ENCODE data around the gene EML6.

EML6 gene

GRCh38 chr2:54755641-54756326, 32.3 kb downstream of the EML6 start:
- Histone ChIP-seq H3K27me3 (ENCODE audit: control insufficient read depth in 1 of 2, insufficient read depth in 2 of 2, low read length in 2 of 2) (no peaks in the 10 kb centered on the region), H3K9ac (ENCODE audit: low read length in 2 of 2) (no peak overlapping the region), H3K36me3 (ENCODE audit: control insufficient read depth in 2 of 2, insufficient read depth in 2 of 2, low read length in 2 of 2) (no peaks in the 10 kb centered on the region), H3K9me3 (ENCODE audit: control insufficient read depth in 2 of 2, low read length in 2 of 2) (no peaks in the 10 kb centered on the region), H3K4me3 (ENCODE audit: low read length in 2 of 2) (no peak overlapping the region), H3K4me1 (ENCODE audit: control insufficient read depth, insufficient read depth, low read length) (no peaks in the 10 kb centered on the region), H3K27ac (ENCODE audit: low read length) (no peak overlapping the region)

- Histone ChIP-seq H3K9me3 (ENCODE audit: control insufficient read depth in 2 of 2, low read length in 2 of 2) (no peaks in the 10 kb centered on the region), H3K27ac (ENCODE audit: low read length) (no peak overlapping the region), H3K36me3 (ENCODE audit: control insufficient read depth in 2 of 2, insufficient read depth in 2 of 2, low read length in 2 of 2) (no peaks in the 10 kb centered on the region), H3K9ac (ENCODE audit: low read length in 2 of 2) (no peak overlapping the region), H3K4me1 (ENCODE audit: control insufficient read depth, insufficient read depth, low read length) (no peaks in the 10 kb centered on the region), H3K27me3 (ENCODE audit: control insufficient read depth in 1 of 2, insufficient read depth in 2 of 2, low read length in 2 of 2) (no peaks in the 10 kb centered on the region), H3K4me3 (ENCODE audit: low read length in 2 of 2) (no peak overlapping the region)
Measured at GRCh38 chr2:54757500-54757899, 34.0 kb downstream of the EML6 start.

- Histone ChIP-seq H3K27me3 (ENCODE audit: control insufficient read depth in 1 of 2, insufficient read depth in 2 of 2, low read length in 2 of 2) (no peaks in the 10 kb centered on the region), H3K4me3 (ENCODE audit: low read length in 2 of 2) (no peak overlapping the region), H3K9ac (ENCODE audit: low read length in 2 of 2) (no peak overlapping the region), H3K4me1 (ENCODE audit: control insufficient read depth, insufficient read depth, low read length) (no peaks in the 10 kb centered on the region), H3K9me3 (ENCODE audit: control insufficient read depth in 2 of 2, low read length in 2 of 2) (no peaks in the 10 kb centered on the region), H3K27ac (ENCODE audit: low read length) (no peak overlapping the region), H3K36me3 (ENCODE audit: control insufficient read depth in 2 of 2, insufficient read depth in 2 of 2, low read length in 2 of 2) (no peaks in the 10 kb centered on the region)
Measured at GRCh38 chr2:54758951-54759350, 35.5 kb downstream of the EML6 start.

DNA sequence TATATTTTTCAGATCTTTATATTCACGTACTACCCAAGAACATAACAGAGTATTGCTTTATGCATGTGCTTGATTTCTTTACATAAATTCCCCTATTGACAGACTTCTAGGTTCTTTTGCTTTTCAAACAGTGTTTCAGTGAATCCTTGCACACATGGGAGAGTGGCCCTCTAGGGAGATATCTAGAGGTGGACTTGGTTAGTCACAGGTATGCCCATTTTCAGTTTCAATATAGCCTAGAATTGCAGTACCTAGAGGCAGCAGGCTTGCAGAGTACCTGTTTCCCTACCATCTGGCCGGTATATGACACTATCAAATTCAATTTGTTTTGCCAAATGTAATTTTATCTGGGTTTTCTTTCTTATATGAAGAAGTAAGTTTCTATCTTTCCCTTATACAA, 36.8 kb downstream of the EML6 start:
- no peak overlapping the region for H3K9ac ChIP-seq (ENCODE audit: low read length in 2 of 2)

DNA sequence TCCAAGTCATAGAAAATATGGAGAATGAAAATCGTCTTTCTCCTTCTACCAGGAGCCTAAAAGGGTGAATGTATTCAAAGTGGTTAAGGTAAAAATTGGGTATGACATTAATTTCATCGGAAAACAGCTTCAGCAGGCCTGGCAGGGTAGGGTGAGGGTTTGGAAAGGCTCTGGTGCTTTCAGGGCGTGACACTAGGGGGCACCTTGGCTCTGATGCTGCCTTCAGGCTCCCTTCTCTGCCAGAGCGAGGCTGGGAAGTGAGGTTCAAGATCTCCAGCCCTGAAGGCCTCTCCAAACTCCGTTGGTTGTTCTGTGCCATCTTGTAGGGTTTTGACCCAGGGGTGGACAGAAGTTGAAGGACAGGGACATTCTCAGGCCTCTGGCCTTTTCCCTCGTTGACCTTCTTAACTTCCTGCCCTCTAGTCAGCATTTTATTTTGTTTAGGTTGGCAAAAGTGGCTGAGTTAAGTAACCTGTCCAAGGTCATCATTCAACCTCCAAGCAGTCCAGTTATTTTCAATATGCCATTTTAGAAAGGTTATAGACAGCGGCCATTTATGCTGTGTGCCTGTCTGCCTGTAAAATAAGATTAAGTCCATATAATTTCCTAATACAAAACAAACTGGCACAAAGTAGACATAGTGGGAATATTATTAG, 40.3 kb downstream of the EML6 start:
- Histone ChIP-seq H3K9ac (ENCODE audit: low read length in 2 of 2) (no peak overlapping the region), H3K36me3 (ENCODE audit: control insufficient read depth in 2 of 2, insufficient read depth in 2 of 2, low read length in 2 of 2) (no peaks in the 10 kb centered on the region)

More for the DNA sequence above, 36.8 kb downstream of the EML6 start:
- H3K27ac ChIP-seq (ENCODE audit: low read length): no peak overlapping the region
- no peaks in the 10 kb centered on the region for H3K4me1 ChIP-seq (ENCODE audit: control insufficient read depth, insufficient read depth, low read length)
- H3K27me3 ChIP-seq (ENCODE audit: control insufficient read depth in 1 of 2, insufficient read depth in 2 of 2, low read length in 2 of 2): no peaks in the 10 kb centered on the region
- H3K9me3 ChIP-seq (ENCODE audit: control insufficient read depth in 2 of 2, low read length in 2 of 2): no peaks in the 10 kb centered on the region
- no peaks in the 10 kb centered on the region for H3K36me3 ChIP-seq (ENCODE audit: control insufficient read depth in 2 of 2, insufficient read depth in 2 of 2, low read length in 2 of 2)
- no peak overlapping the region for H3K4me3 ChIP-seq (ENCODE audit: low read length in 2 of 2)

DNA sequence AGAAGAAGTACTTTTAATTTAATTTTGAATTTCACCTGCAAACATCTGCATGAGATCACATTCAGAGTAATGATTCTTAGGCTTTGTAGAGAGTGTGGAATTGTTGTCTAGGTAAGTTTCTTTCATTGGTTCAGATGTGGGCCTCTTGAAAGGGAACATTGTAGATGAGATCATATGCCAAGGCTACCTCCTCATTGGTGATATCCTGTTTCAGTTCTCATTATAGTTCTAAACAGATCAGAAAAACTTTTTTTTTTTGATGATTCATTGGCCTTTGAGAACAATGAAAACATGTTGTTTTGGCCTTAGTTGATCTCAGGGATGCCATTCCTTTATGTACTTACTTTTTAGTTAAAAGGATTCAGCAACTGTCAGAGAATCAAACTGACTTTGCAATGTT, 44.5 kb downstream of the EML6 start:
- H3K36me3 ChIP-seq (ENCODE audit: control insufficient read depth in 2 of 2, insufficient read depth in 2 of 2, low read length in 2 of 2): no peaks in the 10 kb centered on the region
- H3K4me3 ChIP-seq (ENCODE audit: low read length in 2 of 2): no peak overlapping the region
- H3K9ac ChIP-seq (ENCODE audit: low read length in 2 of 2): no peak overlapping the region
- no peak overlapping the region for H3K27ac ChIP-seq (ENCODE audit: low read length)
- H3K9me3 ChIP-seq (ENCODE audit: control insufficient read depth in 2 of 2, low read length in 2 of 2): no peaks in the 10 kb centered on the region
- no peaks in the 10 kb centered on the region for H3K4me1 ChIP-seq (ENCODE audit: control insufficient read depth, insufficient read depth, low read length)
- H3K27me3 ChIP-seq (ENCODE audit: control insufficient read depth in 1 of 2, insufficient read depth in 2 of 2, low read length in 2 of 2): no peaks in the 10 kb centered on the region

More for the DNA sequence above, 40.3 kb downstream of the EML6 start:
- no peaks in the 10 kb centered on the region for H3K9me3 ChIP-seq (ENCODE audit: control insufficient read depth in 2 of 2, low read length in 2 of 2)
- H3K4me3 ChIP-seq (ENCODE audit: low read length in 2 of 2): no peak overlapping the region
- no peaks in the 10 kb centered on the region for H3K4me1 ChIP-seq (ENCODE audit: control insufficient read depth, insufficient read depth, low read length)
- H3K27ac ChIP-seq (ENCODE audit: low read length): no peak overlapping the region
- H3K27me3 ChIP-seq (ENCODE audit: control insufficient read depth in 1 of 2, insufficient read depth in 2 of 2, low read length in 2 of 2): no peaks in the 10 kb centered on the region

DNA sequence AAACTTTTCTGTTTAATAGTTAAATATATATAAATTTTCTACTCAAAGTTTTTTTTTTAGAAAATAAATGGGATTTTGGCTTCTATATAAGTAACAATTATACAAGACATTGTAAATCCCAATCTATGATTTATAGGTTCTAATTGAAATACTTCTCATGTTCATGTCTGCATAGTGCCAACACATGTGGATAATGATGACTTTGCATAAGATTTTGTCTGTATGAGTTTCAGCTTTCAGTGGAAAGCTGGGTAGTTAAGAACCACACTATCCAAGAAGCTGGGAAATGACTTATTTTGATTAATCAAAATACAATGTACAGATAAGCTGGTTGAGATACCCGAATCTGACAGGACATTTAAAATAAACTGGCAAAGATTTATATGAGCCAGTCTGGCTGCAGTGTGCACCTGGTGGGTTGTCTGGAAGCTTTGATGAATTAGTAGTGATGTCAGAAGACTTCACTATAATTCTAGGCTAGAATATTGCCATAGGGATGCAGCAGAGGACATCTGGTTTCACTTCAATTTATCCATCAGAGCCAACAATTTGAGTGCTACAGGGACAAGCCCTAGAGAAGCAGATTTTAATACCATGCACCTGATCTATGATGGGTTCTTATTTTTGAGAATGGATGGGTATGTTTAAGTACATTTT, 45.4 kb downstream of the EML6 start:
- no peak overlapping the region for H3K27ac ChIP-seq (ENCODE audit: low read length)
- no peaks in the 10 kb centered on the region for H3K27me3 ChIP-seq (ENCODE audit: control insufficient read depth in 1 of 2, insufficient read depth in 2 of 2, low read length in 2 of 2)
- no peaks in the 10 kb centered on the region for H3K36me3 ChIP-seq (ENCODE audit: control insufficient read depth in 2 of 2, insufficient read depth in 2 of 2, low read length in 2 of 2)
- H3K4me1 ChIP-seq (ENCODE audit: control insufficient read depth, insufficient read depth, low read length): no peaks in the 10 kb centered on the region
- H3K9ac ChIP-seq (ENCODE audit: low read length in 2 of 2): no peak overlapping the region
- H3K9me3 ChIP-seq (ENCODE audit: control insufficient read depth in 2 of 2, low read length in 2 of 2): no peaks in the 10 kb centered on the region
- H3K4me3 ChIP-seq (ENCODE audit: low read length in 2 of 2): no peak overlapping the region

DNA sequence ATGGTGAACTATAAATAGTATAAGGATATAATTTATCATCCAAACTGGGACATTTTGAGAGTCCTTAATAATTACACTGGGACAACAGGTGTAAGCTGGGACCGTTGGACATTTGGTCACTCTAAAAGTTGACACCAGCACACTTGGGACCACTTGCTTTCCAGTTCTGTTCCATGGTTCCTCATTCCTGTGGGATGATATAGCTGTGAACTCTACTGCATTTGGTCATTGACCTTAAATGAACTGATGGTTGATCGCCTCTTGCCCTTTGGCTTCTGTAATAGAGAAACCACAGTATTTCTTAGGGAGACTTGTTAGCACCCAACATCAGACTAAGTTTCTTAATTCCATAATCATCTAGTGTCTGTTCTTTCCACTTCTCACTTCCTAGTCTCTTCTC, 46.7 kb downstream of the EML6 start:
- H3K9me3 ChIP-seq (ENCODE audit: control insufficient read depth in 2 of 2, low read length in 2 of 2): peaks cover 0 to under 1% of the 10 kb centered on the region in 2 donors

GRCh38 chr2:54770676-54771075, 47.2 kb downstream of the EML6 start:
- H3K4me1 ChIP-seq (ENCODE audit: control insufficient read depth, insufficient read depth, low read length): no peaks in the 10 kb centered on the region
- H3K9me3 ChIP-seq (ENCODE audit: control insufficient read depth in 2 of 2, low read length in 2 of 2): peaks cover 0 to 5% of the 10 kb centered on the region in 2 donors
- no peak overlapping the region for H3K27ac ChIP-seq (ENCODE audit: low read length)
- H3K27me3 ChIP-seq (ENCODE audit: control insufficient read depth in 1 of 2, insufficient read depth in 2 of 2, low read length in 2 of 2): no peaks in the 10 kb centered on the region
- H3K4me3 ChIP-seq (ENCODE audit: low read length in 2 of 2): no peak overlapping the region
- no peak overlapping the region for H3K9ac ChIP-seq (ENCODE audit: low read length in 2 of 2)
- H3K36me3 ChIP-seq (ENCODE audit: control insufficient read depth in 2 of 2, insufficient read depth in 2 of 2, low read length in 2 of 2): no peaks in the 10 kb centered on the region

More for the DNA sequence above, 46.7 kb downstream of the EML6 start:
- Histone ChIP-seq H3K27me3 (ENCODE audit: control insufficient read depth in 1 of 2, insufficient read depth in 2 of 2, low read length in 2 of 2) (no peaks in the 10 kb centered on the region), H3K4me3 (ENCODE audit: low read length in 2 of 2) (no peak overlapping the region), H3K4me1 (ENCODE audit: control insufficient read depth, insufficient read depth, low read length) (no peaks in the 10 kb centered on the region), H3K9ac (ENCODE audit: low read length in 2 of 2) (no peak overlapping the region), H3K27ac (ENCODE audit: low read length) (no peak overlapping the region), H3K36me3 (ENCODE audit: control insufficient read depth in 2 of 2, insufficient read depth in 2 of 2, low read length in 2 of 2) (no peaks in the 10 kb centered on the region)

DNA sequence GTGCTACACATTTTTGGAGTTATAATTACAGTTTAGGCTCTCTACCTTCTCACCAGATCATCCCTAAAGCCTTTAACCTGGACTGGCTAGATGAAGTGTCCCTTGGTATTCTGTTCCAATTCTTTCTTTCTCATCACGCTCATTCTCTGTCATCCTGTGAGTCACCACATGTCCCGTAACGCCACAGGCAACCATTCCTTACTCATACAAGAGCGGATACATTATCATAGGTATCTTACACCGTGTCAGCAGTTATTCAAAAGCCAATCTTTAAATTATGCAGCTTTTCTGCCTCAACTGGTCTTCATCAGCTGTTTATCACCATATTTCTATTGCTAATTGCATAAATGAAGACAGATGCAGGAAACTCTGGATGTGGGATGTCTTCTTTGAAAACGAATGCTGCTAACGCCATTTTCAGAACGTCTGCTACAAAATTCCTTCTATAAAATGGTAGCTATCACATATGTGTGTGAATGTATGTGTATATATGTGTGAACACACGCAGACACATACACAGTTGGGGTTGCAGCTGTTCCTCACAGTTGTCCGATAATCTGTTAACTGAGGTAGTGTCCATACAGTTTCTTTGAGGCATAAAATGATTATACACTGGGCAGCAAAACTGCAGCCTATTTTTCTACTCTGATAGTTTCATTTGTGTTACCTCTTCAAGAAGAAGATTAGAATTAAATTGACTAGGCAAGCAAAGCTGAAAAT, 47.9 kb downstream of the EML6 start:
- H3K9ac ChIP-seq (ENCODE audit: low read length in 2 of 2): no peak overlapping the region
- no peaks in the 10 kb centered on the region for H3K36me3 ChIP-seq (ENCODE audit: control insufficient read depth in 2 of 2, insufficient read depth in 2 of 2, low read length in 2 of 2)
- no peak overlapping the region for H3K27ac ChIP-seq (ENCODE audit: low read length)
- H3K4me3 ChIP-seq (ENCODE audit: low read length in 2 of 2): no peak overlapping the region
- peaks cover 0 to 9% of the 10 kb centered on the region in 2 donors for H3K9me3 ChIP-seq (ENCODE audit: control insufficient read depth in 2 of 2, low read length in 2 of 2)
- no peaks in the 10 kb centered on the region for H3K27me3 ChIP-seq (ENCODE audit: control insufficient read depth in 1 of 2, insufficient read depth in 2 of 2, low read length in 2 of 2)
- no peaks in the 10 kb centered on the region for H3K4me1 ChIP-seq (ENCODE audit: control insufficient read depth, insufficient read depth, low read length)
